H9 (cell line): ENCODE measurements around the gene AHDC1. TPM values are rescaled to one million over a fixed set of nuclear protein-coding genes. Genes with fewer than 3 reads are reported as not detected.

Source experiments
- DNase-seq: peaks from one replicate; pipeline ENCODE4 v3.0.0-alpha.2; 2017
- H2AFZ ChIP-seq: one replicate; pipeline ENCODE4 v1.6.1; 2013; ENCODE audit warnings: mild to moderate bottlenecking, low read length, control low read depth, moderate library complexity
- H2AK5ac ChIP-seq: 2 replicates; pipeline ENCODE4 v1.6.1; 2013; ENCODE audit warnings: low read length, control low read depth, mixed read lengths; ENCODE audit not compliant: insufficient read length
- H2BK120ac ChIP-seq: one replicate; pipeline ENCODE4 v1.6.1; 2013; ENCODE audit warnings: low read depth, mild to moderate bottlenecking, low read length, control low read depth, inconsistent platforms; ENCODE audit not compliant: poor library complexity, severe bottlenecking
- H2BK12ac ChIP-seq: 2 replicates; pipeline ENCODE4 v1.6.1; 2013; ENCODE audit warnings: low read length, control low read depth, mixed read lengths, low read depth; ENCODE audit not compliant: insufficient read length
- H2BK15ac ChIP-seq: 2 replicates; pipeline ENCODE4 v1.6.1; 2013; ENCODE audit warnings: low read depth, low read length, control low read depth
- H2BK20ac ChIP-seq: one replicate; pipeline ENCODE4 v1.6.1; 2013; ENCODE audit warnings: low read depth, mild to moderate bottlenecking, low read length, control low read depth, inconsistent platforms; ENCODE audit not compliant: poor library complexity, severe bottlenecking
- H2BK5ac ChIP-seq: 2 replicates; pipeline ENCODE4 v1.6.1; 2013; ENCODE audit warnings: low read length, control low read depth, mixed read lengths; ENCODE audit not compliant: insufficient read length
- H3K14ac ChIP-seq: 2 replicates; pipeline ENCODE4 v1.6.1; 2013; ENCODE audit warnings: low read length, control low read depth; ENCODE audit not compliant: insufficient read depth
- H3K18ac ChIP-seq: 2 replicates; pipeline ENCODE4 v1.6.1; 2013; ENCODE audit warnings: low read depth, mild to moderate bottlenecking, mixed read lengths, low read length, control low read depth; ENCODE audit not compliant: insufficient read length
- H3K23ac ChIP-seq: 2 replicates; pipeline ENCODE4 v1.6.1; 2013; ENCODE audit warnings: low read length, control low read depth, mixed read lengths, low read depth; ENCODE audit not compliant: insufficient read length
- H3K23me2 ChIP-seq: 2 replicates; pipeline ENCODE4 v1.6.1; 2013; ENCODE audit warnings: low read depth, mild to moderate bottlenecking, mixed read lengths, low read length, control low read depth; ENCODE audit not compliant: insufficient read length, poor library complexity, severe bottlenecking
- H3K27ac ChIP-seq: 2 replicates; pipeline ENCODE4 v1.5.1; 2013; ENCODE audit warnings: low read length, control low read depth, mixed read lengths, low read depth; ENCODE audit not compliant: insufficient read length
- H3K27me3 ChIP-seq: 2 replicates; pipeline ENCODE4 v1.6.1; 2013; ENCODE audit warnings: low read length, control low read depth, inconsistent platforms; ENCODE audit not compliant: insufficient read depth
- H3K4ac ChIP-seq: 2 replicates; pipeline ENCODE4 v1.6.1; 2013; ENCODE audit warnings: low read depth, mild to moderate bottlenecking, control low read depth, inconsistent platforms, low read length, moderate library complexity
- H3K4me1 ChIP-seq: 2 replicates; pipeline ENCODE4 v1.6.1; 2013; ENCODE audit warnings: low read length, control low read depth, inconsistent platforms; ENCODE audit not compliant: insufficient read depth
- H3K4me2 ChIP-seq: 2 replicates; pipeline ENCODE4 v1.6.1; 2013; ENCODE audit warnings: low read length, control low read depth, mixed read lengths; ENCODE audit not compliant: insufficient read length, insufficient read depth
- H3K56ac ChIP-seq: 2 replicates; pipeline ENCODE4 v1.6.1; 2013; ENCODE audit warnings: low read depth, mild to moderate bottlenecking, mixed read lengths, low read length, control low read depth; ENCODE audit not compliant: insufficient read length
- H3K79me1 ChIP-seq: 2 replicates; pipeline ENCODE4 v1.6.1; 2013; ENCODE audit warnings: low read depth, mild to moderate bottlenecking, moderate library complexity, low read length, control low read depth, inconsistent platforms; ENCODE audit not compliant: insufficient read depth, poor library complexity, severe bottlenecking
- H3K79me2 ChIP-seq: 2 replicates; pipeline ENCODE4 v1.6.1; 2013; ENCODE audit warnings: low read length, control low read depth, inconsistent platforms; ENCODE audit not compliant: insufficient read depth
- H3K9ac ChIP-seq: 2 replicates; pipeline ENCODE4 v1.6.1; 2013; ENCODE audit warnings: low read length, control low read depth, mixed read lengths; ENCODE audit not compliant: insufficient read length; ENCODE audit errors: extremely low read depth
- H3K9me3 ChIP-seq: one replicate; pipeline ENCODE4 v1.6.1; 2013; ENCODE audit warnings: low read depth, low read length, inconsistent platforms; ENCODE audit not compliant: control insufficient read depth
- H3T11ph ChIP-seq: one replicate; pipeline ENCODE4 v1.6.1; 2013; ENCODE audit warnings: mild to moderate bottlenecking, low read length, control low read depth, inconsistent platforms
- H4K20me1 ChIP-seq: one replicate; pipeline ENCODE4 v1.6.1; 2013; ENCODE audit not compliant: control insufficient read depth, insufficient read length, insufficient read depth
- H4K5ac ChIP-seq: 2 replicates; pipeline ENCODE4 v1.6.1; 2013; ENCODE audit warnings: low read depth, mild to moderate bottlenecking, mixed read lengths, low read length, control low read depth; ENCODE audit not compliant: insufficient read length
- H4K8ac ChIP-seq: replicated peaks from 2 replicates; pipeline ENCODE4 v1.6.1; 2013; ENCODE audit warnings: low read length, control low read depth, mixed read lengths, low read depth; ENCODE audit not compliant: insufficient read length
- H4K91ac ChIP-seq: 2 replicates; pipeline ENCODE4 v1.6.1; 2013; ENCODE audit warnings: low read depth, mild to moderate bottlenecking, moderate library complexity, mixed read lengths, low read length, control low read depth; ENCODE audit not compliant: insufficient read length
- H3K27ac Mint-ChIP-seq, 3 experiments: 2 replicates in 2 of 3; 3 replicates in 1 of 3; pipeline ENCODE4 v1.8.0; 2020 to 2021; ENCODE audit warnings: mixed read lengths in 3 of 3, mild to moderate bottlenecking in 1 of 3, moderate library complexity in 1 of 3
- H3K27me3 Mint-ChIP-seq: 2 replicates; pipeline ENCODE4 v1.8.0; 2021; ENCODE audit warnings: low read depth, mild to moderate bottlenecking, moderate library complexity, mixed read lengths
- H3K36me3 Mint-ChIP-seq, 3 experiments: 2 replicates in 2 of 3; 3 replicates in 1 of 3; pipeline ENCODE4 v1.8.0; 2020 to 2021; ENCODE audit warnings: low read depth in 3 of 3, mixed read lengths in 3 of 3; ENCODE audit not compliant: insufficient read depth in 1 of 3
- H3K4me1 Mint-ChIP-seq, 2 experiments: 2 replicates each; pipeline ENCODE4 v1.8.0; 2020; ENCODE audit warnings: mixed read lengths in 2 of 2
- H3K4me3 Mint-ChIP-seq, 2 experiments: 2 replicates in 1 of 2; 3 replicates in 1 of 2; pipeline ENCODE4 v1.8.0; 2020 to 2021; ENCODE audit warnings: mild to moderate bottlenecking in 2 of 2, mixed read lengths in 2 of 2, moderate library complexity in 1 of 2
- H3K9me3 Mint-ChIP-seq, 2 experiments: 2 replicates in 1 of 2; 3 replicates in 1 of 2; pipeline ENCODE4 v1.8.0; 2020; ENCODE audit warnings: mild to moderate bottlenecking in 2 of 2, mixed read lengths in 2 of 2, moderate library complexity in 1 of 2
- CTCF ChIP-seq: fragments of 200-600 bp; sonication (generic); conservative IDR thresholded peaks from 3 replicates; pipeline ENCODE4 v1.8.0; 2021; ENCODE audit warnings: antibody characterized with exemption, mild to moderate bottlenecking
- WGBS: extraction: QIAGEN DNeasy Blood & Tissue Kit; methylation state at CpG from one replicate; pipeline ENCODE4 v1.1.7; 2013; ENCODE audit warnings: missing lambda C conversion rate, low lambda C conversion rate, mixed read lengths; ENCODE audit not compliant: insufficient read length; ENCODE audit errors: extremely low coverage; 5-methylcytosine and 5-hydroxymethylcytosine counted together
- total RNA-seq: library from RNA; stranded (reverse); gene quantifications from 2 replicates; pipeline ENCODE4 v1.2.1, GENCODE V29; 2021

Gene AHDC1
- total RNA-seq, 1 experiment from 2014 or later = 29.4 TPM

DNA sequence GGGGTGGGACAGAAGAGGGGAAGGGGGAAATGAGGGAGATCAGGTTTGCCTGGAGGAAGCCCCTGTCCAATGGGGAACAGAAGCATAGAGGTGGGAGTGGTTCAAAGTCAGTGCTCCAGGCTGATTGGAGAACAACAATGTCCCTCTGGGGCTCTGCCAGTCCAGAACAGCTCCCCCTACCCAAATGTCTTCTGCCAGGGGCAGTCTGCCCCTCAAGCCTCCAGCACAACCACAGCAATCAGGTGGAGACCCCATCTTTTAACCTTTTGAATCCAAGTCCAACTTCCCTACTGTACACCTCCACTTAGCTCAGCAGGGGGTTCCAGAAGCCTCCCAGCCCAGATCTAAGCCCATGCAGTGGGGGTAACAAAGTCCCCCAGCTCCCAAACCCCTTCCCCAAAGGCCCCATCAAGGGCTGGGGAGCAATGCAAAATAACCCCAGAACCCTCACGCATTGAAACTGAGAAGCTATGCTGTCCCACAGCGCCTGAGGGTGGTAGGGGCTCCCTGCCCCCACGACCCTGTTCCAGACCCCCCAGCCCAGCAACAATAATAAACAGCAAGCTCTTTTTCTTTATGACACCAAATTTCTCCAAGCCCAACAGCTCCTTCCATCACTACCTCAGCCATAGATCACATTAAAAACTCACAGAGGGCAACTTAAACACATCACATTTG, 3.3 kb downstream of the AHDC1 start:
- no peaks in the 10 kb centered on the region; the same call in 1 of the 2 replicates for H3K27me3 ChIP-seq
- no peak overlapping the region for H3K18ac ChIP-seq
- no peak overlapping the region for H2BK20ac ChIP-seq
- no peak overlapping the region for H4K5ac ChIP-seq
- Mint-ChIP-seq H3K27me3 (peaks cover 2% of the 10 kb centered on the region), H3K36me3 (peaks cover 0 to 1% (median 0%) of the 10 kb centered on the region in 3 experiments; a peak in 1 of 7 replicates), H3K9me3 (no peaks in the 10 kb centered on the region), H3K27ac (peak overlapping the region in 2 of 3 experiments; percentile 6 to 9; a peak in 3 of 7 replicates), H3K4me3 (peak overlapping the region in 1 of 2 experiments; percentile 6; a peak in 3 of 5 replicates), H3K4me1 (peaks cover 44 to 53% of the 10 kb centered on the region in 2 experiments)
- no peaks in the 10 kb centered on the region for H3K9me3 ChIP-seq
- H4K20me1 ChIP-seq = peaks cover 4% of the 10 kb centered on the region
- no peak overlapping the region for H2BK12ac ChIP-seq
- no peak overlapping the region for H4K8ac ChIP-seq
- no peak overlapping the region for H3T11ph ChIP-seq
- H3K4me2 ChIP-seq = no peak overlapping the region
- no peak overlapping the region for H2AK5ac ChIP-seq
- no CpG with 5 or more reads among the region's 3 CpGs for whole genome bisulfite sequencing
- no peak overlapping the region for H4K91ac ChIP-seq
- DNase-seq = peak; percentile 85
- no peak overlapping the region for H2BK120ac ChIP-seq
- H2AFZ ChIP-seq = no peak overlapping the region
- no peak overlapping the region for H3K56ac ChIP-seq
- H3K4ac ChIP-seq = no peak overlapping the region
- H2BK15ac ChIP-seq = no peak overlapping the region
- no peak overlapping the region for H3K27ac ChIP-seq
- H3K14ac ChIP-seq = no peak overlapping the region
- H2BK5ac ChIP-seq = no peak overlapping the region
- H3K9ac ChIP-seq = no peak overlapping the region
- peak; percentile 36; the same call in 2 of the 3 replicates for TF ChIP-seq CTCF
- peaks cover 2% of the 10 kb centered on the region for H3K79me1 ChIP-seq
- H3K23me2 ChIP-seq = peaks cover 6% of the 10 kb centered on the region
- no peak overlapping the region for H3K23ac ChIP-seq
- H3K4me1 ChIP-seq = peaks cover 24% of the 10 kb centered on the region
- H3K79me2 ChIP-seq = peaks cover 20% of the 10 kb centered on the region; the same call in 1 of the 2 replicates
